ENCODE data around the gene BRD9.
"Not testable (repeated sequence)": the region's sequence is repeated elsewhere in the genome, so short reads cannot be mapped to it uniquely, and the experiment has no call there.

BRD9 gene

DNA sequence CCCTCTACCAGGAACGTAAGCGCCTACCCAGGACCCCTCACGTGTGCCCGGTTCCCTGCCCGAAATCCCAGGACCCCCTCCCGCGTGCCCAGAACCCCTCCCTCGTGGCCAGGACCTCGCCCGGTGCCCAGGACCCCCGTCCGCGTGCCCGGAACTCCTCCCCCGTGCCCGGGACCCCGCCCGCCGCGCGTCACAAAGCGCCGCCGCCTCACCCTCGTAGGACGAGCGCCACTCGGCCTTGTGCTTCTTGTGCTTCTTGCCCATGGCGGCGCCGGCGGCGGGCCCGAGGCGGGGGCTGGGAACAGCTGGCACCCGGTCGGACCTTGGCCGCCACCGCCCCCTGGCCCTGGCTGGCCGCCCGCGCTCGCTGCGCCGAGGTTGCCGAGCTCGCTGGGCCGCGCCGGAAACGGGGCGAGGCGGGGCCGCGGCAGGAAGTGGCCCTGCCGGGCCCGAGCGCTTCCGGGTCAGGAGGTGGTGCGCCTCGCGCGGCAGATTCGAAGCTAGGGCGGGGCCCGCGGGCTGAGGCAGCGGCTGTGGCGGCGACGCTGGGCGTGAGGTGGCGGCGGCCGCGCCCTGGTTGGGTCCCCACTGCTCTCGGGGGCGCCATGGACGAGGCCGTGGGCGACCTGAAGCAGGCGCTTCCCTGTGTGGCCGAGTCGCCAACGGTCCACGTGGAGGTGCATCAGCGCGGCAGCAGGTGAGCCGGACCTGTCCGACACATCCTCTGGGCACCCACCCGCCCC lies at the start of gene BRD9, which contains the start of gene TRIP13:
TSS of gene BRD9 (minus strand) at position 408 of the 743 bp plus-strand sequence. CDS start at position 264, 144 bp downstream.
TSS of gene TRIP13 (plus strand) at position 491 of the 743 bp plus-strand sequence. CDS start at position 606, 115 bp downstream.
- DNase-seq (ENCODE audit: low read depth): peak; percentile 31

DNA sequence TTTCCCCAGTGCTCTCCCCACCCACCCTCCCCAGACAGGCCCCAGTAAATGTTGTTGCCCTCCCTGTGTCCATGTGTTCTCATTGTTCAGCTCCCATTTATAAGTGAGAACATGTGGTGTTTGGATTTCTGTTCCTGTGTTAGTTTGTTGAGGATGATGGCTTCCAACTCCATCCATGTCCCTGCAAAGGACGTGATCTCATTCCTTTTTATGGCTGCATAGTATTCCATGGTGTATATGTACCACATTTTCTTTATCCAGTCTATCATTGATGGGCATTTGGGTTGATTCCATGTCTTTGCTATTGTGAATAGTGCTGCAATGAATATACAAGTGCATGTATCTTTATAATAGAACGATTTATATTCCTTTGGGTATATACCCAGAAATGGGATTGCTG lies 48.1 kb upstream of the BRD9 start:
- DNase-seq (ENCODE audit: low read depth): not testable (repeated sequence)

DNA sequence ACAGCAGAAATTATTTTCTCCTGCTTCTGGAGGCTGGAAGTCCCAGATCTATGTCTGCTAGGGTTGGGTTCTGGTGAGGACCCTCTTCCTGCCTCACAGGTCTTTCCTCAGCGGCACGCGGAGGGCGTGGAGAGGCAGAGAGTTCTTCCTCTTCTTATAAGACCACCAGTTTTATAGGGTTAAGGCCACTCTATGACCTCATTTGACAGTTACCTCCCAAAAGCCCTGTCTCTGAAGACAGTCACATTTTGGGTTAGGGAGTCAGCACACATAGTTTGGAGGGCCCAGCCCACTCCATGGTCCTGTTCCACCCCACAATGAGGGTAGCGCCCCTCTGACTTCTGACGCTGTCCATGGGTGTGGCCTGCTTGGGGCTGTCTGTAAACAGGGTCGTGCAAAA lies 46.8 kb upstream of the BRD9 start:
- DNase-seq (ENCODE audit: low read depth): no peak

DNA sequence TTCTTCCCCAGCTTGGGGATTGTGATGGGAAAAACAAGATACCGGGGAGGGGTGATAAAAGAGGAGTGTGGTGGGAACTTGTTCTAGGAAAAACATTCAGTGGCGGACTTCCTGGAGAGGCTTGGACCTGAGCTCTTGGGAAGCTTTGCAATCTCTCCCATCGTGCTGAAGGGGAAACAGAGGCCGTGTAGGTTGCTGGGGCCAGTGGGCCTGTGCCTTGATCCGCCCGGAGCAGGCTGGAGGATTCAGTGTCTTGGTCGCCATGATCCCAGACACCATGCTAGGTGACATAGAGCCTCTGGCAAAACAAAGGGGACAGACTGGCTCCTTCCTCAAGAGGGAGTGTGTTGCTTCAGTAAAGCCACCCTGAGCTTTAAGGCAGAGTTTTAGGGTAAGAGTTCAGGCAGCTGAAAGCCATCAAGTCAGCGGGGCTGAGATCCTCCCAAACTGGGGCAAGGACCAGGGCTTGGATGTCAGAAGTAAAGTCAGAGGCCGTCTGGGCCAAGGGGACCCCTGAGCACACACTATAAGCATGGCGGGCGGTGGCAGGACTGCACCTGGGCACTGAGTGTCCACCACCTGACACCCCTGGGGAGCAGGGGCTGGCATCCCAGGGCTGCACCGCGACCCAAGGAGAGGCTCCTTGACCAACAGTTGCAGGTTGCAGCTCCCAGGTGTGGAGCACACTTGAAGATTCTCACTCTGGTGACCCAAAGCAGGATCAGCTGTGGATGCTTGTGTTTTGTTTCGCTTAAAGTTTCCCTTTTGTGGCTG lies 44.7 kb upstream of the BRD9 start:
- no peak for DNase-seq (ENCODE audit: low read depth)

DNA sequence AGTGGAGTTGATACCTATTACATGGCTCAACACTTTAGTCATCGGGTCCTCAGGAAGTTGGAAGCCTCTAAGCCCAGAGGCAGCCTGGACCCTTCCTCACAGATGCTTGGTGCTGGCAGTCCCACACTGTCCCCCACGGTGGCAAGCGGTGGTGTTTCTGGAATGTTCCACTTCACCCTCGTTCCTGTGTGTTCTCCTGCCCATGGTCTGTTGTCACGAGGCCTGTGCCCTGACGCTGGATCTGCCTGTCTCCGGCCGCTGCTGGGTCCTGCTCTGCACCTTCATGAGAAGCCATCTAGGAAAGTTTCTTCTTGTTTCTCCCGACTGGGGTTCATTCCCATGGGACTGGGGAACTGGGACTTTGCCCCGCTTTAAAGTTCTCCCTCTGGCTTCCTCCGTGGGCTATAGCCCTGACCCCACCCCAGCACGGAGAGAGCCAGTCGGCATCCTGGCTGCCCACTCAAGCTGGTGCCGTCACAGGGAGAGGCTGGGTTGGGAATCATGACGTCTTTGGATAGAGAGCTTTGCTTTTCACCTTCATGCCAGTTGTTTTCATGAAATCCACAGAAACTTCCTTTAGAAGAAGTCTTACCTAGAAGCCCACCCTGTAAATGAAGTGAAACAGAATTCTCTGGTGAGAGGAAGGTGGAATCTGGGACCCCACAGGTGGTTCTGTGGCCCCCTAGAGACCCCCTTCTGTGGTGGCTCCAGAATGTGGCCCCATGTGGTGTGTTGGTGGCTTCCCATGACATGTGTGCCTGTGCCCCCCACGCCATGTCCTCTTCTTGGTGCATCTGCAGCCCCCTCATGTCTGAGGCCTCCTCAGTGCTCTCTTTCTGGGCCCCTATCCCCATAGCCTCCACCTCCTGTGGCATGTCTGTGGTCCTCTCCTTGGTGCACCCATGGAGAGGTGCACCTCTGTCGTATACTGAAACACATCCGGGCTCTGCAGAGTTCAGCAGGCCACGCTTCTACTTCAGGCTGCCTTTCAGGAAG lies 43.8 kb upstream of the BRD9 start:
- DNase-seq (ENCODE audit: low read depth): no peak

DNA sequence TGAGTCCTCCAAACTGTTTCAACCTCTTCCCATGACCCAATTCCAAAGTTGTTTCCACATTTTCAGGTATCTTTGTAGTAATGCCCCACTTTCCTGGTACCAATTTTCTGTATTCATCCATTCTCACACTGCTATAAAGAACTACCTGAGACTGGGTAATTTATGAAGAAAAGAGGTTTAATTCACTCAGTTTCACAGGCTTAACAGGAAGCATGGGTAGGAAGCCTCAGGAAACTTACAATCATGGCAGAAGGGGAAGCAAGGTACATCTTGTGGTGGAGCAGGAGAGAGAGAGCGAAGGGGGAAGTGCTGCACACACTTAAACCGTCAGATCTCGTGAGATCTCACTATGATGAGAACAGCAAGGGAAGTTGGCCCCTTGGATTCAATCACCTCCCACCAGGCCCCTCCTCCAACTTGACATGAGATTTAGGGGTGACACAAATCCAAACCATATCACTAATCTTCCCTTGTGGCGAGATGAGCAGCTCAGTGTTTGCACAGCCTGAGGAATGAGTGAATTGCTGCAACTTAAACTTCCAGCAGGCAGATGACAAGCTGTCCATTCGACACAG lies 43.0 kb upstream of the BRD9 start:
- no peak for DNase-seq (ENCODE audit: low read depth)

DNA sequence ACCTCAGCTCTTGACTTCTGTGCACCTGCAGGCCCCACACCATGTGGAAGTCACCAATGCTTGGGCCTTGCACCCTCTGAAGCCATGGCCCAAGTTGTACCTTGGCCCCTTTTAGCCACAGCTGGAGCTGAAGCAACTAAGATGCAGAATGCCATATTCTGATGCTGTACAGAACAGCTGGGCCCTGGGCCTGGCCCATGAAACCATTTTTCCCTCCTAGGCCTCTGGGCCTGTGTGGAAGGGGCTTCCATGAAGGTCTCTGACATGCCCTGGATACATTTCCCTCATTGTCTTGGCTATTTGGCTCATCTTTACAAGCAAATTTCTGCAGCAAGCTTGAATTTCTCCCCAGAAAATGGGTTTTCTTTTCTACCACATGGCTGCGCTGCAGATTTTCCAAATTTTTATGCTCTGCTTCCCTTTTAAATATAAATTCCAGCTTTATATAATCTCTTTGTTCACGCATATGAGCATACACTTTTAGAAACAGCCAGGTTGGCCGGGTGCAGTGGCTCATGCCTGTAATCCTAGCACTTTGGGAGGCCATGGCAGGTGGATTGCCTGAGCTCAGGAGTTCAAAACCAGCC lies 41.9 kb upstream of the BRD9 start:
- DNase-seq (ENCODE audit: low read depth): not testable (repeated sequence)

DNA sequence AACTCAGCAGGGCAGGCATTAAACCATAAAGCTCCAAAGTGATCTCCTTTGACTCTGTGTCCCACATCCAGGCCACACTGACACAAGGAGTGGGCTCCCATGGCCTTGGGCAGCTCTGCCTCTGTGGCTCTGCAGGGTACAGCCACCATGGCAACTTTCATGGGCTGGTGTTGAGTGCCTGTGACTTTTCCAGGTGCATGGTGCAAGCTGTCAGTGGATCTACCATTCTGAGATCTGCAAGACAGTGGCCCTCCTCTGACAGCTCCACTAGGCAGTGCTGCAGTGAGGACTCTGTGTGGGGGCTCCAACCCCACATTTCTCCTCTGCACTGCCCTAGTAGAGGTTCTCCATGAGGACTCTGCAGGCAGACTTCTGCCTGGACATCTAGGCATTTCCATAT lies 41.4 kb upstream of the BRD9 start:
- DNase-seq (ENCODE audit: low read depth): not testable (repeated sequence)

DNA sequence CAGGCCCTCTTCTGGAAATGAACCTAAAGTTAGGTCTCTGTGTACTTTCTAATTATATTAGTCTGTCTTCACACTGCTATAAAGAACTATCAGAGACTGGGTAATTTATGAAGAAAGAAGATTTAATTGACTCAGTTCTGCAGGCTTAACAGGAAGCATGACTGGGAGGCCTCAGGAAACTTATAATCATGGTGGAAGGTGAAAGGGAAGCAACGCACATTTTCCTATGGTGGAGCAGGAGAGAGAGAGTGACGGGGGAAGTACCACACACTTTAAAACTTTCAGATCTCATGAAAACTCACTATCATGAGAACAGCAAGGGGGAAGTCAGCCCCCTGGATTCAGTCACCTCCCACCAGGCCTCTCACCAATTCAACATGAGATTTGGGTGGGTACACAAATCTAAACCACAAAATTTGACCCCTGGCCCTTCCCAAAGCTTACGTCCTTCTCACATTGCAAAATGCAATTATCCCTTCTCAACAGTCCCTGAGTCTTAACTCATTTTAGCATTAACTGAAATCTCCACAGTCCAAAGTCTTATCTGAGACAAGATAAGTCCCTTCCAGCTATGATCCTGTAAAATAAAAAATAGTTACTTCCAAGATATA lies 40.8 kb upstream of the BRD9 start:
- DNase-seq (ENCODE audit: low read depth): no peak

DNA sequence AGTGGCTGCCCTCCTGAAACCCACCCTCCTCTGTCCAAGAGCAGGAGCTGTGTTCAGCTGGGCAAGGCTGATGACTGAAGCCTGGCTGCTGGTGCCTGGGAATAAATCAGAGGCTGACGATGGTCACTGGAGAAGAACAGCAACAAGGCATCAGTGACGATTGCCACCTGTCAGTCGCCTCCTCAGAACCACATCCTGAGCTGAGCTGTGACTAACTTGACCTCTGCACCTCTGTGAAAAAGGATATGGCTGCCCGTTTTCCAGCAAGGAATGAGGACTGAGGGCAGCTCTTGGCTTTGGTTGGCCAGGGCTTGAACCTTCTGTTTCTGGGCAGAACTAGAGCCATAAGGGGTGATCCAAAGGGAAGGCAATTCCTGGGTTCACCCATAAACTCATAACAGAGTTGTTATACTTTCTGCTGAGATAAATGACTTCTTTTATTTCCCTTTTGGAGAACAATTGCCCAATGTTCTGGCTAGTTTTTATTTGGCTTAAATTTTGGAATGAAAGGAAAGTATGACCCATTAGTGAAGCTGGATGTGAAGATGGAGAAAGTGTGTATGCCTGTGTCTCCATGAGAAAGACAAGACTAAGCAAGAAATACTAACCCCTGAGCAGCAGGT lies 40.1 kb upstream of the BRD9 start:
- DNase-seq (ENCODE audit: low read depth): no peak

DNA sequence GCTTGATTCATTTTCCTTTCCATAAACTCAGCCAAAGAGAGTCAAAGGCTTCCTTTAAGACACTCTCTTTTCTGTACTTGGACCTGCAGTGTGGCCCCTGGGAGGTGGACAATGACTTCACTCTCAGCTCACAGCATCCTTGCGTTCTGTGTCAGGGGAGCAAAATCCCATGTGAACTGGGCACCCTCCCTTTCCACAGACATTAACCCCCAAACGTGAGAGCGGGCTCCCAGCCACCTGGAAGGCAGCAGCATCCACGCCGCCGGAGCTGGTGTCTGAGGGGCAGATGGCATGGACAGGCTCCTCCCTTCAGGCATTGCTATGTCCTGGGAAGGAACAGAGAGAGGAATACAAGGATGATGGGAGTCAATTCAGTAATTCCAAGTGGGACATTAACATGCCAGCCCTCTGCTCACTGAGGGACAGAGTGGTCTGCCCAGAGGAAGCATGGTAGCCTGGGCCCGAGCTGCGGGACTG lies 39.6 kb upstream of the BRD9 start:
- no peak for DNase-seq (ENCODE audit: low read depth)

DNA sequence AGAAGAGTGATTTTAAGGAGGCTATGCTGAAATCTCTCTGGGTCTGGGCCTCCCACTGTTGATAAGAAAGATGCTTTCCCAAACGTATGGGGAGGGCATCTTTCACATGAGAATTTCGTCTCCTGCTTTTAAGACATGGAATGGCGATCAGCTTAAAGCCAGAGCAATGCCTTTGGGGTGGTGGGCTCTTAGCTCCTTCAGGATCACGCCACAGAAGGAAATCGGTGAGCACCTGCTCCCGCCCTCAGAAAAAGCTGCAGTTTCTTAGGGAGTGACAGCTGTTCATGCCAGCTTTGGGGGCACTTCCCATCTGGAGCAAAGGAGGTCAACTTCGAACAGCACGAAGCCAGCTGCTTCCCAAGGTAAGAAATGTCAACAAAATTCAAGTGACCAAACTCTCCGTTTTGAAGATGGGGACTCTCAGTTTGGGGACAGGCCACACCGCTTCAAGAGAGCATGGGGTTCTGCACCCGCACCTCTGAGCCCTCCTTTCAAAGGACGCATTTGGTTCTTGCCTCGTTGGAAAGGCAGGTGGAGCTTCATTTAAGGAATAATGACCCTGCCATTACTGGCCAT lies 39.1 kb upstream of the BRD9 start:
- DNase-seq (ENCODE audit: low read depth): no peak

DNA sequence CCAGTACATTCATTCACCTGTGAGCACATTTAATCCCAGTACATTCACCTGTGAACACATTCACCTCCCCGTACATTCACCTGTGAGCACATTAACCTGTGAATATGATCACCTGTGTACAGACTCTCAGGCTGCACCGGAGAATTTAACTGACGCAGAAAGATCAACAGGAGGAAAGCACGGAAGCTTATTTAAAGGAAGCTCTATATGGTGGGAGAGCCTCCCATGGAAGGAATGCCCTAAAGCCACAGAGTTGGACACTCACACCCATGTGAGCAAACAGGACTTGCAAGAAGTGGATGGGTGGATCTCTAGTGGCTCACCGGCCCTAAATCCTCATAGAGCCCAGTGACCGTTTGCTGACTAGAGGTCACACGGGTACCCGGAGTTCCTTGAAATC lies 38.3 kb upstream of the BRD9 start:
- DNase-seq (ENCODE audit: low read depth): no peak

DNA sequence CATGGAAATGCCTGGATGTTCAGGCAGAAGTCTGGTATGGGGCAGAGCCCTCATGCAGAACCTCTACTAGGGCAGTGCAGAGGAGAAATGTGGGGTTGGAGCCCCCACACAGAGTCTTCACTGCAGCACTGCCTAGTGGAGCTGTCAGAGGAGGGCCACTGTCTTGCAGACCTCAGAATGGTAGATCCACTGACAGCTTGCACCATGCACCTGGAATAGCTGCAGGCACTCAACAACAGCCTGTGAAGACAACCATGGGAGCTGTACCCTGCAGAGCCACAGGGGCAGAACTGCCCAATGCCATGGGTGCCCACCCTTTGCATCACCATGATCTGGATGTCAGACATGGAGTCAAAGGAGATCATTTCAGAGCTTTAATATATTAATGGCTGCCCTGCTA lies 37.0 kb upstream of the BRD9 start:
- no peak for DNase-seq (ENCODE audit: low read depth)

DNA sequence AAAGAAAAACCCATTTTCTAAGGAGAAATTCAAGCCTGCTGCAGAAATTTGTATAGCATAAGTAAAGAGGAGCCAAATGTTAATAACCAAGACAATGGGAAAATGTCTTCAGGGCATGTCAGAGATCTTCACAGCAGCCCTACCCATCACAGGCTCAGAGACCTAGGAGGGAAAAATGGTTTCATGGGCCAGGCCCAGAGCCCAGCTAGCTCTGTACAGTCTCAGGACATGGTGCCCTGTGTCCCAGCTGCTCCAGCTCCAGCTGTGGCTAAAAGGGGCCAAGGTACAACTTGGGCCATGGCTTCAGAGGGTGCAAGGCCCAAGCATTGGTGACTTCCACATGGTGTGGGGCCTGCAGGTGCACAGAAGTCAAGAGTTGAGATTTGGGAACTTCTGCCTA lies 36.6 kb upstream of the BRD9 start:
- not testable (repeated sequence) for DNase-seq (ENCODE audit: low read depth)

DNA sequence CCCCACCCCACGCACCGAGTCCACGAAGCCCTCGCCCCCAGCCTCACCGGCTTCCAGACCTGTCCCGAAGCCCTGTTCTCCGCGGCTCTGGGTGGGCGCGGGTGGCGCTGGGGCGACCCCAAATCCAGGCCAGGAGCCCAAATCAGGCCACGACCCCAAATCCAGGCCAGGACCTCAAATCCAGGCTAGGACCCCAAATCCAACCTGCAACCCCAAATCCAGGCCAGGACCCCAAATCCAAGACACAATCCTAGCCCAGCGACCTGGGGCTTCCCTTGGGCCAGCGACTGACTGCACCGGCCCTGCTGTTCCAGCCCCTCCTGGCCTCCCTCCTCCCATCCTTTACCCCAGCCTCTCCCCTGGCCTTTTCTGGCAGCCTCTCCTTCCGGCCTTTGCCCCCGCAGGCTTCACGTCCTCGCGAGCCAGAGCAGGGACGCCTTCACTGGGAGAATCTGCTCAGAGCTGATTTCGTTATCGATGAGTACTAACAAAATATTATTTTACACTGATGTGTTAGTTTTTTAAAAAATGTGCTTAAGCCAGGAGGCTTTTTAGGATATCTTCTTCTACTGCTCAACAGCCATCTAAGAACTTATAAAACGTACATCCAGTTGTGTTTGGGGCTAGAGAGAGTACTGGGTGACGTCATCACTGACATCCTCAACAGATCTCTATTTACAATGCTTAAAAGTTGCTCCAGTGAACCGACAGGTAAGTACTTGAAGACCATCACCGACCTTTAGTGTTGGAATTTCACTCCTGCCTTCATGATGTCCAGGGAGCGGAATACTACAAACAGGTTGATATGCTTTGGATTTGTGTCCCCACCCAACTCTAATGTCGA lies 34.8 kb upstream of the BRD9 start:
- DNase-seq (ENCODE audit: low read depth): no peak

DNA sequence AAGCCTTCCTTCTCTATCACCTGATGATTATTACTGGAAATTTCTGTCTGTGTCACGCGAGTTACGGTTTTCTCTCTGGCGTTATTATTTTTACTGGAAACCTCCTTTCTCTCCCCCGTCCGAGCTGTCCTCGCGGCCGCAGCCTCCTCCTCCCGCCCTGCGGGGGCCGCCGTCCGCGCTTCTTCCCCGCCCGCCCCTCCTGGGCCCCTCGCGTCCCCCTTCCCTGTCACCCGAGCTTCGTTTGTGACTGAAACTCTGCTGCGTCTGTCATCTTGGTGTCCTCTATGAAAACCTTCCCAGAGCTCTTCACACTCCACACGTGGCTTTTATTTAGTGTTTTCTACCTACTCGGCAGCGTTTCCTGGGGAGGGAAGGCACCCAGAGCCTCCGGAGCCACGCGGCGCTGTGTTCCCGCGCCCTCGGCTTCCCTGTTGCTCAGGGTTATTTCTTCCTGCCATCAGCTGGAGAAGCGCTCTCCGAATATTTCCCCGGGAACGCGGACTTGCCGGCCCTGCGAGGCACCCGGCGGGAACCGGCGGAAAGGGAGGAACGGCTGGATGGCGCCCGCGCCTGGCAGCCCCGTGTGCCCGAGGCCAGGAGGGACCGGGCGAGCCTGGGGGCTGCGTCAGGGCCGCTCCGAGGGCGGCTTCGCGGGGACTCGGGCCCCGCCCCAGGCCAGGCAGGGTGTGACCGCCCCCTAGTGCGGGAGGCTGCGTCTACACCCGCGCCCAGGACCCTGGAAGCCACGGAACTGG lies 34.0 kb upstream of the BRD9 start:
- DNase-seq (ENCODE audit: low read depth): no peak

DNA sequence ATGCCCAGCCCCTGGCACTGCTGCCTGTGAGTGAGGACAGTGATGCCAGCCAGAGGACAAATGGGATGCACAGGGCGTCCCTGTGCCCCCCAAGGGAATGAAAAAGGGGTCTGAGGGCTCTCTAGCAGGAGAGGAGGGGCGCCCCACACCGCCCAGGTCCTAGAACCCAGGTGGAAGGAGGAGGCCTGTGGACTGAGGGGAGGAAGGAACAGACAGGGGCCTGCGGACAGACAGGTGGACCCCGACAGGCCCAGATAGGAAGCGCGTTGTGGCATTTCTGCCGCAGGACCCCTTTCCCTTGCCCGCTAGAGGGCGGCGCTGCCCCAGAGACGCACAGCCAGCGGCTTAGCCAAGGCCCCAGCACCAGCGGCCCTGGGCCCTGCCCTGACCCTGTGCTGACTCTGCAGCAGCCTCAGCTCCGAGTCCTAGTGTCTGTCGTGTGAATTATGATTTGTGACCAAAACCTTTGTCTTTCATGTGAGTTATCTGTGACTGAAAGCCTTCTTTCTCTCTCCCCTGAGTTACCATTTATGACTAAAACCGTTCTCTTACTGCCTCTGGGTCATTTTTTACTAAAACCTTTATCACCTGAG lies 30.8 kb upstream of the BRD9 start:
- DNase-seq (ENCODE audit: low read depth): no peak
